Measurements from ENCODE around the gene DNAJC5G.
A peak's percentile ranks its signal among the peaks of the same experiment; 100 is the strongest.
"Not testable (repeated sequence)": the region's sequence is repeated elsewhere in the genome, so short reads cannot be mapped to it uniquely, and the experiment has no call there.

The DNAJC5G gene

DNA sequence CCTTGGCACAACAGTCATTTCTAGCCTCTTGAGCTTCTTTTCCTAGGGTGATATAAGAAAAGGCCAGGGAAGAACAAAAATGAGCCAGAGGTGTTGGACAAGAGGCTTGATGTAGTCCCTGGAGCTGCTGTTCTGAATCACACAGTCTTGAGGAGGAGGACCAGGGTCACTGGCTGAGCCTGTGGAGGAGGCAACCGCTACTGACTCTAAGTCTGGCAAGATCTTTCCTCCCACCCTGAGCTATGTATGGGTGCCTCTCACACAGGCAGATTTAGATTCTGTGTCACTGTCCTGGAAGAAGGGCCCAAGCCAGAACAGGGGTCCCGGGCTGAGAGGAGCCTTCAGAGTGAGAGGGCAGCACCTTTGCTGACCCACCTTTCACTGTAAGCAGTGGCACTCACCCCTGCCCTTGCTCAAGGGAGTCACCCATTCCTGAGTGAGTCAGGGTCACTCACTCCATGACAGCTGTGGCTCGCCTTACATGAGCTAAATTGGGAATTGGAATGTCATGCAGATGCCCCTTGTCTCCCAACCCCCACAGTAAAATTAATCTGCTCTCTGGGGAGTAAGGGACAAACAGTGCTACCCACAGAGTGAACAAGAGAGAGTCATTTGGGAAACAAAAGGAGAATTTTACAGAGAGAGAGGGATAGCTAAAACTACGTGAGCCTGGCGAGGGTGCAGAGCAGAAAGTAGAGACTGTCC lies 6.8 kb downstream of the DNAJC5G start, which contains the start of gene TRIM54:
Gene TRIM54, plus strand, starts transcription at position 575 of the 705 bp plus-strand sequence. CDS start 303 bp downstream, outside the sequence.
- no peak for DNase-seq

- DNase-seq = no peak
Observed at GRCh38 chr2:27282892-27283291, 7.7 kb downstream of the DNAJC5G start.

GRCh38 chr2:27284996-27285395 lies 9.8 kb downstream of the DNAJC5G start:
- DNase-seq = no peak

GRCh38 chr2:27285481-27285880 lies 10.2 kb downstream of the DNAJC5G start:
- DNase-seq = no peak

GRCh38 chr2:27288610-27289009 lies 13.4 kb downstream of the DNAJC5G start:
- DNase-seq = no peak

DNA sequence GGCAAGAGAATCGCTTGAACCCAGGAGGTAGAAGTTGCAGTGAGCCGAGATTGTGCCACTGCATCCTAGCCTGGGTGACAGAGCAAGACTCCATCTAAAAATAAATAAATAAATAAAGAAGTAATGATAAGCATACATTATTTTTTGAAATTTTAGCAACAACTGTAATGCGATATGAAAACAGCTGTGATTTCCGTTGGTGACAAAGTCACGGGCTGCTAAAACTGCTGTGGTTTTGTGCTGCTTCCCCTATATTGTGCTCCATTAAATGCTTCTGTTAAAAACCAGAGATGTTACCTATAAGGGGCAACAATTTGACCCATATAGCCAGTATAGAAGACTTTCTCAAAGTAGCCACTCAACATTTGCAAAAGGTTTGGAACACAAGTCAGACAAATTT lies 15.3 kb downstream of the DNAJC5G start:
- no peak for DNase-seq

DNA sequence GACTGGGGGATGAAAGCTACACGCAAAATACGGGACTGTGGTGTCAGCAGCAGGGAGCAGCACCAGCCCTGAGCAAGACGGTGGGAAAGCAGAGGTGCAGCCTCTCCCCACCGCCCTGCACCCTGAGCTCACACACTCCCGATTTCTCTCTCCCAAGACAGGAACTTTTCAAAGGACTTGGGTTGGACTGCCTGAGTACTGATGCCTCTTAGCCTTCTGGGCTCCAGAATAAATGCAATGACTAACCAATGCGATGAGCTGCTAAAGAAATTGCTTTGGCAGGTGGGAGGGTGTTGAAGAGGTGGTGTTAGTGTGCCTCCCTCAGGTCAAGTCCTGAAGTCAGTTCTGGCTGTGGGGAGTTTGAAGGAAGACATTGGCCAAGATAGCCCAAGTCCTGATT lies 16.6 kb downstream of the DNAJC5G start:
- DNase-seq = no peak

DNA sequence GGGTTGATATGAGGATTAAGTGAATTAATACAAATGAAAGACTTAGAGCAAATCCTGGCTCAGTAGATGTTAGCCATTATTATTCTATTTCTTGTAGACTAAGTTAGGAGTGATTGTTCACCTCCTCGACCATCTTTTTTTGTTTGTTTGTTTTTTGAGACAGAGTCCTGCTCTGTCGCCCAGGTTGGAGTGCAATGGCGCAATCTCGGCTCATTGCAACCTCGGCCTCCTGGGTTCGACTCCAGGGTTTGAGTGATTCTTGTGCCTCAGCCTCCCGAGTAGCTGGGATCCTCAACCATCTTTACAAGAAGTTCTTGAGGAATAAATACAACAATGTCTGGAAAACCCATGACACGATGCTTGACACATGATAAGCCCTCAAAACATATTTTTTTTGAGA lies 19.7 kb downstream of the DNAJC5G start:
- DNase-seq = no peak

GRCh38 chr2:27296481-27296880 lies 21.2 kb downstream of the DNAJC5G start:
- DNase-seq = no peak

GRCh38 chr2:27297195-27297594 lies 22.0 kb downstream of the DNAJC5G start:
- DNase-seq = no peak

DNA sequence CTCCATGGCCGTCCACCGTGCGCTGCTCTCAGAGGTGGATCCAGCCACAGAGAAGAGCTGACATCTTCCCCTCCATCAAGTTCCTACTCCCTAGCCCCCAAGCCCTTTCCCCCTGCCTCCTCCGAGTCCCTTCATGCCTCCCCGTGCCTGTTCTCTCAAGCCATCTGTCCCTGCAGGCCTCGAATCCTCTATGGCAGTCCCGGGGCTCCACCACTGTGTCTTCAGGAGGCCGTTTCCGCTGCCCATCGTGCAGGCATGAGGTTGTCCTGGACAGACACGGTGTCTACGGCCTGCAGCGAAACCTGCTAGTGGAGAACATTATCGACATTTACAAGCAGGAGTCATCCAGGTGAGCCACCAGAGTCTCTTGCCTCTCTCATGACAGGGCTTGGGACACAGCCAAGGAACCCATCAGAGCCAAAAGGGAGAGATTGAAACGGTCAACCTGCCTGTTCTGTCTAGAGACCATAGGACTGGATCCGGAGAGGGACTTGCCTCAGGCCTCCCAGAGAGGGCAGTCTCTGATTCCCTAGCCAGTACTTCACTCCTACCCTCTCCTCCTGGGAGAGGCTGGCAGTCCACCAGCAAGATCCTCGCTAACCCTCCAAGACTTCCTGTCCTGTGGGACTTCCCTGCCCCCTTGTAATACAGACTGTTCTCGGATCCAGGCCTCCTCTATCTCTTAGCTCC lies 23.3 kb downstream of the DNAJC5G start:
- DNase-seq = no peak

- DNase-seq = not testable (repeated sequence)
Observed at GRCh38 chr2:27300606-27301005, 25.4 kb downstream of the DNAJC5G start.

DNA sequence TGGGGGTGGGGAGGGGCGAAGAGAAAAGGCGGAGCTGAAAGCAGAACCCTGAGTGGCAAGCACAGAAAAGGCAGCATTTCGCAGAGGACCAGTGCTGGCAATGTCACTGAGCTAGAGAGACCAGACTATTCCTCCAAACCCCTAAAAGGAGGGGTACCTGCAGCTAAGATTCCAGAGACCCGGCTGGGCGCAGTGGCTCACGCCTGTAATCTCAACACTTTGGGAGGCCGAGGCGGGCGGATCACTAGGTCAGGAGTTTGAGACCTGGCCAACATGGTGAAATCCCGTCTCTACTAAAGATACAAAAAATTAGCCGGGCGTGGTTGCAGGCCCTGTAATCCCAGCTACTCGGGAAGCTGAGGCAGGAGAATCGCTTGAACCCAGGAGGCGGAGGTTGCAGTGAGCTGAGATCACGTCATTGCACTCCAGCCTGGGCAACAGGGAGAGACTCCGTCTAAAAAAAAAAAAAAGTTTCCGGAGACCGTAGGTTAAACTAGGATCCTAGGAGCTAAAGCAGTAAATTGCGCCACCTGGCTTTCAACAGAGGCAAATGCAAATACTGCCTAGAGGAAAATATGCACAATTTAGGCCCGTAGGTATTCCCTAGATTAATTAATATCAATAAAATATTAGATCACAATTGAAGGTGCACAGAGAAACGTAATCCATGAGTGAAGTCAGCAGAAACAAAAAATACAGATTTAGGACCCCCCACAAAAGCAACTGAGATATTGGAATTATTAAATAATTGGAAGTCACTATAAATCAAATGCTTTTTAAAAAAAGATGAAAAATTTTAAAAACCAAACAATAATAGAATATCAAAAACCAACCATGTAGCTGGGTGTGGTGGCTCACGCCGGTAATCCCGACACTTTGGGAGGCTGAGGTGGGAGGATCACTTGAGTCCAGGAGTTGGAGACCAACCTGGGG lies 28.1 kb downstream of the DNAJC5G start:
- peak; percentile 51 to 83 (median 79) for DNase-seq

DNA sequence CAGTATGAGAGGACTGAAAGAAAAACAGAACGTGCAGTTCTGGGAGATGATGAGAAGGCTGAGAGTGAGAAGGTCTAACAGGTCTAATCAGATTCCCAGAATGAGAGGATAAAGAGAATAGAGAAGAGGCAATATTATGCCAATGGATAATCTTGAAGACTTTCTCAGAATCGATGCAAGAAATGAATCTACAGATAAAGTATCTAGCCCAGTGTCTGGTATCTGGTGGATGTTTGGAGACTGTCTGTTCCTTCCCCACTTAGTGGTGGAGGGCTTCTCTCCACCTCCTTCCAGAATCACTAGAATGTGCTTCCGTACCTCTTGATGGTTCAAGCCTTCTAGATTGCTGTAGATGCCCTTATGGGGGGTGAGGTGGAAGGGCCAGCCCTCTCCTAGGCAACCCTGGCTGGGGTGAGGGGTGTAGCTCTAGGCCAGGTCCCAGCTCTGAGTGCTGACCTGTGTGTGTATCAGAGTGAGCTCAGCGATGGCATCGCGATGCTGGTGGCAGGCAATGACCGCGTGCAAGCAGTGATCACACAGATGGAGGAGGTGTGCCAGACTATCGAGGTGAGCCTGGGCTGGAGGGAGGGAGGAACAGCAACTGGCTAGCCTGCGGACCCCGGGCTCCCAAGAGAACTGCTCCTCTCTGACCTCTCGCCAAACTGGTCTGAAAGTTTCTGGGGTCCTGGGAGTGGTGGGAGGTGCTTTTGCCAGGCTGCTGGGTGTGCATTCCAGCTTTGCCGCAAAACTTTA lies 29.4 kb downstream of the DNAJC5G start:
- DNase-seq = no peak

- DNase-seq = no peak
Observed at GRCh38 chr2:27305516-27305915, 30.3 kb downstream of the DNAJC5G start.

- no peak for DNase-seq
Observed at GRCh38 chr2:27306136-27306535, 30.9 kb downstream of the DNAJC5G start.

DNA sequence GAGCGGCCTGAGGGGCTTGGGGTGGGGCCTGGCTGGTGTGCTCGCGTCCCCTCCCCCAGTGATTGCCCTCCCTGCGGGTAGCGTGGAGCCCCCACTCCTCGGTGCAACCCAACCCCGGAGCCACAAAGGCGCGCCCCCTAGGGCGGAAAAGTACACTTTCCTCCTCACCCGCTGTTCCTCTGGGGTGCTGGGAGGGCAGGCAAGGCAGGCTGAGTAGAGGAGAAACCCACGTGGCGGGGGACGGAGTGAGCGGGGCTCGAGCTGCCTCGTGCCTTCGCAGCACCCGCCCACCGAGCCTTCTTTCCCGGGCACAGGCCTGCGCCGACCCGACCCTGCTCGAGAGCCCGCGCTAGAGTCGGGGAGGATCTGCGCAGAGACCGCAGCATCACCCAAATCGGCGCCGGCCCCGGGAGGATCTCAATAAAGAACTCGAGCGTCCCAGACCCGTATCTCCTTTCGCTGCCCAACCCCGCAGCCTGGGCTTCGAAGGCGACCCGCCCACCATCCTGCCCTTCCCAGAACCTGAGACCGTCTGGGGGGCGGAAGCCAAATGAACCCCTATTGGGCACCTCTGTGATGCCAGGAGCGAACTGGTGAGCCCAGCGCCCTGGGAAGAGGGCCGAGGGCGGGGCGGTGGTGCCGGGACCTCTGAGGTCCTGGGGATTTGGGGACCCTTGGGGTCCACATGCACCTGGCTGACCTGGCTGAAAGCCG lies 31.5 kb downstream of the DNAJC5G start:
- DNase-seq = no peak

- DNase-seq = no peak
Observed at GRCh38 chr2:27307287-27307544, 32.0 kb downstream of the DNAJC5G start.

GRCh38 chr2:27307545-27308358 lies 32.5 kb downstream of the DNAJC5G start:
- no peak for DNase-seq

GRCh38 chr2:27308359-27308881 lies 33.2 kb downstream of the DNAJC5G start, which contains the start of gene UCN:
Gene UCN, minus strand, starts transcription at chr2:27308445. Its CDS starts 550 bp downstream, at chr2:27307895.
- no peak for DNase-seq

GRCh38 chr2:27309651-27310050 lies 34.4 kb downstream of the DNAJC5G start:
- DNase-seq = no peak
